ENCODE measurements around the gene EOMES. TPM values are rescaled to one million over a fixed set of nuclear protein-coding genes. Genes with fewer than 3 reads are reported as not detected.

EOMES gene
- polyA plus RNA-seq, 10 donors: 0.11 to 0.56 (median 0.34) TPM; not detected in 1

GRCh38 chr3:27681249-27681748 is 40.8 kb downstream of the EOMES start:
- peak; percentile 70 to 78 (median 75) for DNase-seq

- no peak for DNase-seq
Observed at GRCh38 chr3:27680517-27681246, 41.4 kb downstream of the EOMES start.

DNA sequence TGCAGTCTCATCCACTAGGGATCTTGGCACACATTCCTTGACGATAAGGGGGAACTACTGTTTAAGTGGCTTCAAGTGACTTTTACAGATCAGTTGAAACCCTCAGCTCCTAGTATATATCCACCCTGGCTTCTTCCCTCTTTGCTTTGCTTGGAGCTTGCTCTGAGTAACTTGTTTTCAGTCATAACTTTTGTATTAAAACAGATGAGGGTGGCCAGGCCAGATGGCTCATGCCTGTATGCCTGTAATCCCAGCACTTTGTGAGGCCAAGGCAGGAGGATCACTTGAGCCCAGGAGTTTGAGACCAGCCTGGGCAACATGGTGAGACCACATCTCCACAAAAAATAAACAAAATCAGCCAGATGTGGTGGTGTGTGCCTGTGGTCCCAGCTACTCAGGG is 42.4 kb downstream of the EOMES start:
- DNase-seq: no peak

GRCh38 chr3:27678234-27678633 is 43.9 kb downstream of the EOMES start:
- no peak for DNase-seq

- peak; percentile 19 to 76 (median 25) for DNase-seq
Observed at GRCh38 chr3:27677565-27677964, 44.6 kb downstream of the EOMES start.

DNA sequence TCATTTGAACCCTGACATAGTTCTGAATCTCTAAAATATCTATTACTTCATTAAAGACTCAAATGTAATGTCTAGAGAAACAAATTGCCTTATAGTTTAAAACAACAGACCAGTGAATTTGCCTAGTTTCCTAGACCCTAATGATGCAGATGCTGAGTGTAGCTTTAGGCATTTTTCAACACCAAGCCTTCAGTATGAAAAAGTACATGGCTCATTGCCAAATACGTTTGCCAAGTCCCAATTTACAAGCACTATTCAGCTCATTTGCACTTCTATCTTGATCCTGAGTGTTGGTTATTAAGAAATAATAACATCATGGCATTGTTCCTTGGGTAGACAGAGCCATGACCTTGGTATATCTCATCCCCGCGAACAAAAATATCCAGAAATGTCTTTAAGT is 46.8 kb downstream of the EOMES start:
- DNase-seq: peak in 2 of 3 donors; percentile 16 to 30

GRCh38 chr3:27673701-27674100 is 48.4 kb downstream of the EOMES start:
- no peak for DNase-seq

- DNase-seq: no peak
Observed at GRCh38 chr3:27671101-27671500, 51.0 kb downstream of the EOMES start.

GRCh38 chr3:27670619-27671018 is 51.5 kb downstream of the EOMES start:
- no peak for DNase-seq

DNA sequence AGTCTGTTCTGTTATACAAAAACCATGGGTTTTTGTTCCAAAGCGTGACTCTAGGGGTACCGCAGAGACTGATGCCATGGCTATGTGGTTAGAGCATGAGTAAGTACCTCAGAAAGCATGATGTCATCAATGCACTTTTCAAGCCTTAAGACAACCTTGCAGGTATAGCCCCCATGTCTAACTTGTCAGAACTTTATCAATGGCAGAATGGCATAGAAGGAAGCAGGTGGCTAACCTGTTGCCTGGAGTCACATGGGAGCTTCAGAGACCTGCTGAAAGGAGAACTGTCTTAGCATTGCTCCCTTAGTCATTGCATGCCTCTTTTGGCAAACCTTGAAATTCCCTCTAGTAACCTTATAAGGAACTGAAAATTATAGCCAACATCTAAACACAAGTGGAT is 52.5 kb downstream of the EOMES start:
- DNase-seq: no peak

DNA sequence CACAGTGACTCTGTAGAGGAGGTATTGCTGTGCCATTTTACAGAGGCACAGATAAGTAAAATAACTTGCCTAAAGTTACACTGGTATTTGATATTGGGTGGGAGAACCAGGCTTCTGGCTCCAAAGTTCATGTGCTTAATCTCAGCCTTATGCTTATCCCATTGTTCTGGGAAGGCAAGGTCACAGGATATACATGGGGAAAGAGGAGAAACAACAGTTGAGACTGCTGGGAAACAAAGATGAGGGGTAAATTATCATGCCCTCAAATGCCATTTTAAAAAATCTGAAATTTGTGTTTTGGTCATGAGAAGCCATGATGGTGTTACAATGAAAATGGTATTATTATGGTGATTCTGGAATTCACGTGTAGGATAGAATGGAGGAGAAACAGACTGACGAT is 54.4 kb downstream of the EOMES start:
- no peak for DNase-seq

DNA sequence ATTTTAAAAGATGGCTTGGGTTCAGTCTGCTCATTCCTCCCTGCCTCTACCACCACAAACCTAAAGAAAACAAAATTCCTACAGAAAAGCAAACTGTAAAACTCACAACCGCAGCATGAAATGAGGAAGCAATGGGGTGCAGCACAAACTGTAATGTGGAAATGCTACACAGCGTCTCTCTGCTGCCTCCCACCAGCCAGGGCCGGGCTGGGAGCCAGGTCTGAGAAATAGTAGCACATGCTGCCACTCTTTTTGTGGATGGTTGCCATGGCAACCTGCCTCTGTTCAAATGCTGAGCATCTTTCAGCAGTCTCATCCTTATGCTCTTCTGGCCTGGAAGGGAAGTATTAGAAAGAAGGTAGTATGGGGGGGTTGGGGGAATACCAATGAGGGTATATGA is 55.4 kb downstream of the EOMES start:
- peak; percentile 57 to 73 (median 67) for DNase-seq

GRCh38 chr3:27666272-27666671 is 55.9 kb downstream of the EOMES start:
- DNase-seq: peak in 2 of 3 donors; percentile 28 to 53

Other genes with a start within 250 kb of the EOMES start
- 10 to 100 TPM in 9 of 10 donors, 1 to 10 TPM in 1; 9.8 to 19.5 (median 14.0) TPM for gene SLC4A7, start 237.9 kb downstream of the EOMES start, polyA plus RNA-seq (ENCODE audit: insufficient read length in 10 of 10)